Stimulated activated naive CD8-positive, alpha-beta T cell treated with anti-CD3 and anti-CD28 coated beads, Interleukin-15, amount 100 ng/mL, for 72 hours (primary cell): ENCODE measurements around the gene RNF123.

Source experiments
- ATAC-seq: fragments of 150-1000 bp; cut with Tn5 transposase; 2 replicates; pipeline ENCODE4 v1.10.0; 2021; ENCODE audit warnings: mild to moderate bottlenecking, moderate library complexity
- DNase-seq, 2 donors: peaks; one replicate each; pipeline ENCODE4 v3.0.0; 2021 to 2022
- H3K27ac Mint-ChIP-seq, 2 donors: one replicate each; pipeline ENCODE4 v1.8.0; 2022; ENCODE audit warnings: mild to moderate bottlenecking in 2 of 2, mixed read lengths in 2 of 2, moderate library complexity in 2 of 2
- H3K27me3 Mint-ChIP-seq: one replicate; pipeline ENCODE4 v1.8.0; 2022; ENCODE audit warnings: mixed read lengths
- H3K4me1 Mint-ChIP-seq: one replicate; pipeline ENCODE4 v1.8.0; 2022; ENCODE audit warnings: mild to moderate bottlenecking, mixed read lengths
- H3K4me3 Mint-ChIP-seq, 2 donors: one replicate each; pipeline ENCODE4 v1.8.0; 2022; ENCODE audit warnings: mild to moderate bottlenecking in 2 of 2, mixed read lengths in 2 of 2, moderate library complexity in 1 of 2
- H3K9me3 Mint-ChIP-seq, 2 donors: one replicate each; pipeline ENCODE4 v1.8.0; 2022; ENCODE audit warnings: mixed read lengths in 2 of 2

RNF123 gene

DNA sequence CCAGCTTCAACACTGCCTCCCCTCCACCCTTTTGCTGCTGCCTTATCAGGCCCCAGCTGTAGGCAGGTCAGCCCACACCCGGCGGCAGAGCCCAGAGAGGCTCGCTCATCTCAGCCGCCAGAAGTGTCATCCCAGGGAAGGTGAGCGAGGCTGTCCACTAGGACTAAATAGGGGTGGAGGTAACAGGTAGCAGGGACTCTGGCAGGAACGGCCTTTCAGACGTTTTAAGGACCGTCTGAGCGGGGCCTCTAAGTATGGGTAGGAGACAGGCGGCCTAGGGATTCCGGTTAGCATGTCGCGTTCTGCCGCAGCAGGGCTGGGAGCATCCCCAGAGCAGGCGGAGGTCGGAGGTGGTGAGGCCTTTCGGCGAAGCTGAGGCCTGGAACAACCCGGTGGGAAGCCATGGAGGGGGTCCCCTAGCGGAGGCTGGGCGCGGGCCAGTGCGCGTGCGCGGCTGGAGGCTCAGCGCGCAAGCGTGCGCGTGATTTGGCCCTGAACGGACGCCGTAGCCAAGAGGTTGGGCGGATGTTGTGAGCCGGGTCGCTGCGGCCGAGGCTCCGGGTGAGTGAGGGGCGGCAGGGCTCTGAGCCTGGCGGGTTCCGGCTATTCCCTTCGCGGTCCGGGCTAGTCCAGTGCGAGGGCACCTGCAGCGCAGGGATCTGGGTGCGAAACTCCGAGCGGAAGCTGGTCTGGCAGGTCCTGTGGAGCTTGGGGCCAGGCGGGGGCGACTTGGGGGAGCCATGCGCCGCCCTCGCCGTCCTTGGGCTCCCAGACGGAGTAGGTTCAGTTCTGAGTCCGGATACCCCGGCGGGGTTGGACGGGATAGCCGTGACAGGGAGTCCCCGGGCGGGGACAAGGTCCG lies at the start of gene RNF123, which contains the start of gene MST1:
RNF123 (plus strand) TSS at position 512 of the 862 bp plus-strand sequence. CDS start 1,609 bp downstream, outside the sequence.
MST1 (minus strand) TSS at position 429 of the 862 bp plus-strand sequence. CDS start 783 bp downstream, outside the sequence.
- Mint-ChIP-seq H3K4me3 (peak within 1 kb of the TSS; percentile 88 to 97), H3K27ac (peak within 1 kb of the TSS; percentile 95 to 98), H3K4me1 (peaks cover 60% of the 10 kb centered on the region), H3K27me3 (no peaks in the 10 kb centered on the region), H3K9me3 (no peaks in the 10 kb centered on the region)
- ATAC-seq (peak; percentile 75), DNase-seq (peak; percentile 93)

DNA sequence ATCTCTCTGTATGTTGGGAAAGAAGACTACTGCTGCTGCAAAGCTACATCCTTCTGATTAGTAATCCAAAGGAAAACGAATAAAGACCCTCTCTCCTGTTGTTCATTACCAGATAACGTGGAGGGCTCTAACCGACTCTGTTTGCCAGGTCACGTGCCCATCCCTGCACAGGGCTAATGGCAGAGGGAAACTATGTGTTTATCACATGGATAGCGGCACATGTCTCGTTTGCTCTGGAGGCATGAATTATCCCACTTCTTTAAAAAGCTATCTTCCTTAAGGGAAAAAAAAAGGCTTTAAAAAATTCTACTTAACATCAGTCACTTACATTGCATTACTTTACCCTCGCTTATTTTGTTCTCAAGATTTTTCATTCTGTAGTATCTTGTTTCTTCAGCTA lies 48.1 kb upstream of the RNF123 start:
- DNase-seq, result no peak
- Mint-ChIP-seq H3K4me3 (no peak overlapping the region), H3K4me1 (peaks cover 7% of the 10 kb centered on the region)

DNA sequence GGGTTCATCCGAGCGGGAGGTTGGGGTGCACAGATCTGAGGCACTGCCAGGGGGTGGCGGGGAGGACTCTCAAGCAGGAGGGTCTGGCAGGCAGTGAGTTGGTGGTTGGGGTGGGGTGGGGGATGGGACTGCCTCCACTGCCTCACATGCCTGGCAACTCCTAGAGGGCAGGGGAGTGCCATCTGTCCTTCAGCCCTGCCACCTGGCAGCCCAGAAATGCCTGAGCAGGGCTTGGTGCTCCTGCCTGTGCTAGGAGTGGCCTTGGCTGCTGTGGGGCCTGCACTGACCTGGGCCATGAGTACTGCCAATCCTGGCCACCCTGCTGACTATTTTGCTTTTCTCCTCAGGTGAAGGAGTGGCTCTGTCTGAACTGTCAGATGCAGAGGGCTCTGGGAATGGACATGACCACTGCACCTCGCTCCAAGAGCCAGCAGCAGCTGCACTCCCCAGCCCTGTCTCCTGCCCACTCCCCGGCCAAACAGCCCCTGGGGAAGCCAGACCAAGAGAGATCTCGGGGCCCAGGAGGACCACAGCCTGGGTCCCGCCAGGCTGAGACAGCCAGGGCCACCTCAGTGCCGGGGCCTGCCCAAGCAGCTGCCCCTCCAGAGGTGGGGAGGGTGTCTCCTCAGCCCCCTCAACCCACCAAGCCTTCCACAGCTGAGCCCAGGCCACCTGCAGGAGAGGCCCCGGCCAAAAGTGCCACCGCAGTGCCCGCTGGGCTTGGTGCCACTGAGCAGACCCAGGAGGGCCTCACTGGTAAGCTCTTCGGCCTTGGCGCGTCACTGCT lies 47.2 kb upstream of the RNF123 start:
- DNase-seq (no peak), ATAC-seq (no peak)

More for the DNA sequence above, 48.1 kb upstream of the RNF123 start:
- H3K27me3 Mint-ChIP-seq, result no peaks in the 10 kb centered on the region
- no peaks in the 10 kb centered on the region for H3K9me3 Mint-ChIP-seq
- no peak for ATAC-seq
- H3K27ac Mint-ChIP-seq, result peak overlapping the region in 1 of 2 donors; percentile 55

DNA sequence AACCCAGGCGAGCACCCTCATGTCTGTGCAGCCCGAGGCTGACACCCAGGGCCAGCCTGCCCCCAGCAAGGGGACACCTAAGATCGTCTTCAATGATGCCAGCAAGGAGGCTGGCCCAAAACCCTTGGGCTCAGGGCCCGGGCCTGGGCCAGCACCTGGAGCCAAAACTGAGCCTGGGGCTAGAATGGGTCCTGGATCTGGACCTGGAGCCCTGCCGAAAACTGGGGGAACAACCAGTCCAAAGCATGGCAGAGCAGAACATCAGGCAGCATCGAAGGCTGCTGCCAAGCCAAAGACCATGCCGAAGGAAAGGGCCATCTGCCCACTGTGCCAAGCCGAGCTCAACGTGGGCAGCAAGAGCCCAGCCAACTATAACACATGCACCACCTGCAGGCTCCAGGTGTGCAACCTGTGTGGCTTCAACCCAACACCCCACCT lies 46.6 kb upstream of the RNF123 start:
- Mint-ChIP-seq H3K4me1 (no peaks in the 10 kb centered on the region), H3K27me3 (no peaks in the 10 kb centered on the region), H3K9me3 (no peaks in the 10 kb centered on the region), H3K27ac (no peak overlapping the region), H3K4me3 (no peak overlapping the region)
- no peak for DNase-seq
- ATAC-seq, result no peak

More for the DNA sequence above, 47.2 kb upstream of the RNF123 start:
- no peaks in the 10 kb centered on the region for H3K27me3 Mint-ChIP-seq
- no peak overlapping the region for H3K4me3 Mint-ChIP-seq
- no peak overlapping the region for H3K27ac Mint-ChIP-seq
- no peaks in the 10 kb centered on the region for H3K9me3 Mint-ChIP-seq
- peaks cover under 1% of the 10 kb centered on the region for H3K4me1 Mint-ChIP-seq

DNA sequence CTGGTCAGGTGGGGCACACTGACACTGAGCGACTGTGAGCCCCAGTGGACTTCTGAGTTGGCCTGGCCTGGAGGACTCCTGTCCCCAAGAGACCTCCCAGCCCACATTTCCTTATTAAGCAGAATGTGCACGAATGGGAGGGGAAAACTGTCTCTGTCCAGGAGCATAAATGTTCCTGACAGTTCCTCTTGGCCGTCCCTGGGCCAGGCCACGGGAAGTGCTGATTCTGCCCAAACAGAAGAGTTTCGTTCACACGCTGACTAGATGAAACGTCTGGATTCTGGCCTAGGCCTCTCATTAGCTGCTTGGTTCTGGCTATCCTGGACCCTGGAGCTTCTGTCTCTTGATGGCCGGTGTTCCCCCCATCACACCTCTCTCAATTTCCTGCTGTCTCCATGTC lies 44.7 kb upstream of the RNF123 start:
- ATAC-seq, result no peak
- no peak overlapping the region for H3K27ac Mint-ChIP-seq

DNA sequence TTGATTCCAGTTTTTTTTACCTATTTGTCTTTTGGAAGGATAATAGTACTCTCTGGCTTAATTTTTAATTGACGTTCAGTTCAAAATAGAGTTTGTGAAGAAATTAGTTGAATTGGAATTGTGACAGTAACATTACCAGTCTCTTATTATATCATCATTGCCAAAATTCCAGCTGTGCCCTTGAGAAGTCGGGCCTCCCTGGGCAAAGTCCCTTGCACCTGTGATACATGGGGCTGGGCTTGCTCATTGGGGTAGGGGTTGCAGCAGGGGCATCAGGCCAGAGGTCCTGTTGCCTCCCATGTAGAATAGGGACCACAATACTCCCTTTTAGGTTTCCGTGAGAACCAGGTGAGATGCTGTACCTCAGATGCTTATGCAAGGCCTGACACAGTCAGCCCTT lies 43.1 kb upstream of the RNF123 start:
- Mint-ChIP-seq H3K9me3 (no peaks in the 10 kb centered on the region), H3K27ac (no peak overlapping the region), H3K4me1 (peaks cover 5% of the 10 kb centered on the region), H3K4me3 (no peak overlapping the region), H3K27me3 (no peaks in the 10 kb centered on the region)
- DNase-seq (no peak), ATAC-seq (no peak)

More for the DNA sequence above, 44.7 kb upstream of the RNF123 start:
- H3K9me3 Mint-ChIP-seq, result no peaks in the 10 kb centered on the region
- no peaks in the 10 kb centered on the region for H3K27me3 Mint-ChIP-seq
- no peak overlapping the region for H3K4me3 Mint-ChIP-seq
- no peaks in the 10 kb centered on the region for H3K4me1 Mint-ChIP-seq
- DNase-seq, result no peak

DNA sequence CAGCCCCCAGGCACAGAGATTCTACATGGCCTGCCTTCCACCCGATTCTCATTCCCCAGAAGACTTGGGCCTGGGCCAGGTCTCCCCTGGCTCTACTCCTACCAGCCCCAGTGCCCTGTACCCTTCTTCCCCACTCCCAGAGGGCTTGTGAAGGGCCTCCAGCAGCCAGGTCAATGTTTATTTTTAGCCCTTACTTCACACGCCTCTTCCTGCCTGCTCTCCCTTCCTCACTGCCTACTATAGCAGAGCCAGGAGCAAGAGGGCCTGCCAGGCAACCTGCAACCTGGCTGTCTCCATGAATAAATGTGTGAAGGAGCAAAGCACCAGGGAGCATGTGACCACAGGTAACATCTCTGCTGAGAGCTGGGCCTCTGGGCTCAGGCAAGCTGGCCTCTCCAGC lies 41.6 kb upstream of the RNF123 start:
- Mint-ChIP-seq H3K27ac (no peak overlapping the region), H3K4me3 (no peak overlapping the region), H3K9me3 (no peaks in the 10 kb centered on the region), H3K27me3 (no peaks in the 10 kb centered on the region), H3K4me1 (peaks cover 5% of the 10 kb centered on the region)
- ATAC-seq, result no peak
- DNase-seq, result no peak

DNA sequence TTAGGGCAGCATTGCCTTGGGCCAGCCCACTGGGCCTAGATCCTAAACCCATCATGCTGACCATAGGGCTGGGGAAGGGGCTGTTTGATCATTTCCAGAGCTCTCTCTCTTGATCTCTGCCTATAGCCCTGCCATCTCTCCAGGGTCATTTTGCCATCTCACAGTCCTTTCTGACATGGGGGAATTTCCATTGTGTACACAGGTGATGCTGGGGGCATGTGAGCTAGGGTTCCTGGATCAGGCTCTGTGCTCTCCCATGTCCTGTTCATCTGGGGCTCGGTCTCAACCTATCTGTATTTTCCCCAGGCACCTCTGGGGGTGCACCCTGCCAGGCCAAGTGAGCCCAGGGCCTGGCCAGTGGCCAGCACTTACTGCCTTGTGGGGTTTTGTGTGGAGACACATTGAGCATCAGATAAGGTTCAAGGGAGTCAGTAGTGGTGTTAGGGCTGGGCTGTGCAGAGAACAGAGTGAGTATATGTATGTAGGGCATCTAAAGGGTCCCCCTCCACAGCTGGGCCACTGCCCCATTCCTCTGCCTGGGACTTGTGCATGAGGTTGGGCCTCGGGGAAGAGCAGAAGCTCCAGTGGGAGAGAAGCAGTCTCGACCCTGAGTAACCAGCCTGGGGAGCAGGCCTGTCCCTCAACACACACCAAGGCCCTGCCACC lies 40.9 kb upstream of the RNF123 start:
- DNase-seq (no peak), ATAC-seq (no peak)
- Mint-ChIP-seq H3K27ac (no peak overlapping the region), H3K9me3 (no peaks in the 10 kb centered on the region), H3K27me3 (no peaks in the 10 kb centered on the region), H3K4me1 (peaks cover 5% of the 10 kb centered on the region), H3K4me3 (no peak overlapping the region)

DNA sequence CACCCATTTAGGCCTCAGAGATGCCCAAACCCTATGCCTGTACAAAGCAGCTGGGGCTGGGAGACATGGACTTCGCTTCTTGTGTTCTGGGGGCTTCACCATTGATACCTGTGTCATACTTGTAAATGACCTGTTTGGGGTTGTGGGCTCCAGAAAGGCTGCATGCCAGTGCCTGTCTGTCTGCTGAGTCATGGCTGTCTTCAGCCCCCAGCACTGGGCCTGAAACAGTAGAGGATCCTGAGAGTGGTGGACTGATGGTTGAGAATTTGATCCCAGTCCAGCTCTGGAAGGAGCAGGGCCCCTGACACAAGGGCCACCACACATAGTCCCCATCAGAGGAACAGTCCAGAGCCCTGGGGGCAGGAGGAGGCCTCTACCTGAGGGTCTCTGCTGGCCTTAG lies 39.8 kb upstream of the RNF123 start:
- no peak for DNase-seq
- Mint-ChIP-seq H3K4me1 (peaks cover 7% of the 10 kb centered on the region), H3K27me3 (no peaks in the 10 kb centered on the region), H3K4me3 (no peak overlapping the region), H3K27ac (peak overlapping the region in 1 of 2 donors; percentile 66), H3K9me3 (no peaks in the 10 kb centered on the region)
- no peak for ATAC-seq

DNA sequence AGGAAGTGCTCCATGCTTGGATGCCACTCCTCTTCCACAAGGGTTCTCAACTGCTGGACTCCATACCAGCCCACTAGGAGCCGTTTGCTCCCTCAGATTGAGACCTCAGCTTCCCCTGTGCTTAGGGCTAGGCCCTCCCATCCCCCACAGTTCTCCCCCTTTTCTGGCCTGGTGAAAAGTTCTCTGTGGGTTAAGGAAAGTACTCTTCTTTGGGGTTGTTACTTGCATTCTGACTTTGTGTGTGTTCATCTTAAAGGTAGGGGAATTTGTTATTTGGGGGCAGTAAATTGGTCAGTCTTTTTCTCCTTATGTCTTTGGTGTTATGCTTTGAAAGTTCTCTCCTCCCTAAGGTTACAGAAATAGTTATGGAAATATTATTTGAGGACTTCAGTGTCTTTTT lies 39.2 kb upstream of the RNF123 start:
- ATAC-seq (no peak), DNase-seq (no peak)
- H3K4me3 Mint-ChIP-seq, result no peak overlapping the region
- peaks cover 13% of the 10 kb centered on the region for H3K4me1 Mint-ChIP-seq
- no peaks in the 10 kb centered on the region for H3K9me3 Mint-ChIP-seq
- H3K27ac Mint-ChIP-seq, result peak overlapping the region in 1 of 2 donors; percentile 59
- H3K27me3 Mint-ChIP-seq, result no peaks in the 10 kb centered on the region

DNA sequence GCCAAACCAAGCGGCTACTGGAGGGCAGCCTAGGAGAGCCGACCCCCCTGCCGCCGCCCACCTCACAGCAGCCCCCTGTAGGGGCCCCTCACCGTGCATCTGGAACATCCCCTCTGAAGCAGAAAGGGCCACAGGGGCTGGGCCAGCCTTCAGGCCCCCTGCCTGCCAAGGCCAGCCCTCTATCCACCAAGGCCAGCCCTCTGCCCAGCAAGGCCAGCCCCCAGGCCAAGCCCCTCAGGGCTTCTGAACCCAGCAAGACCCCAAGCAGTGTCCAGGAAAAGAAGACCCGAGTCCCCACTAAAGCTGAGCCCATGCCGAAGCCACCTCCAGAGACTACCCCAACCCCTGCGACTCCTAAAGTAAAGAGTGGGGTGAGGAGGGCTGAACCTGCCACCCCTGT lies 38.7 kb upstream of the RNF123 start:
- no peaks in the 10 kb centered on the region for H3K9me3 Mint-ChIP-seq
- peak overlapping the region in 1 of 2 donors; percentile 59 for H3K27ac Mint-ChIP-seq
- ATAC-seq (no peak), DNase-seq (no peak)
- H3K4me1 Mint-ChIP-seq, result peaks cover 13% of the 10 kb centered on the region
- H3K4me3 Mint-ChIP-seq, result no peak overlapping the region
- H3K27me3 Mint-ChIP-seq, result no peaks in the 10 kb centered on the region

DNA sequence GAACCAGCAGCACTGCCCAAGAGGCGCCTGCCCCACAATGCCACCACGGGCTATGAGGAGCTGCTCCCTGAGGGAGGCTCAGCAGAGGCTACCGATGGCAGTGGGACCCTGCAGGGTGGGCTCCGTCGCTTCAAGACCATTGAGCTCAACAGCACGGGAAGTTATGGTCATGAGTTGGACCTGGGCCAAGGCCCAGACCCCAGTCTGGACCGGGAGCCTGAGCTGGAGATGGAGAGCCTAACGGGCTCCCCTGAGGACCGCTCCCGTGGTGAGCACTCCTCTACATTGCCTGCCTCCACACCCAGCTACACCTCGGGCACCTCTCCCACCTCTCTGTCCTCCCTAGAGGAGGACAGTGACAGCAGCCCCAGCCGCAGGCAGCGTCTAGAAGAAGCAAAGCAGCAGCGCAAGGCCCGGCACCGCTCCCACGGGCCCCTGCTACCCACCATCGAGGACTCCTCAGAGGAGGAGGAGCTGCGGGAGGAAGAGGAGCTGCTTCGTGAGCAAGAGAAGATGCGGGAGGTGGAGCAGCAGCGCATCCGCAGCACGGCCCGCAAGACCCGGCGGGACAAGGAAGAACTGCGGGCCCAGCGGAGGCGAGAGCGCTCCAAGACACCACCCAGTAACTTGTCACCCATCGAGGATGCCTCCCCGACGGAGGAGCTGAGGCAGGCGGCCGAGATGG lies 37.0 kb upstream of the RNF123 start:
- ATAC-seq, result no peak
- peaks cover 13% of the 10 kb centered on the region for H3K4me1 Mint-ChIP-seq
- H3K4me3 Mint-ChIP-seq, result no peak overlapping the region
- DNase-seq, result no peak
- H3K27me3 Mint-ChIP-seq, result peaks cover 8% of the 10 kb centered on the region
- H3K27ac Mint-ChIP-seq, result no peak overlapping the region
- H3K9me3 Mint-ChIP-seq, result no peaks in the 10 kb centered on the region

DNA sequence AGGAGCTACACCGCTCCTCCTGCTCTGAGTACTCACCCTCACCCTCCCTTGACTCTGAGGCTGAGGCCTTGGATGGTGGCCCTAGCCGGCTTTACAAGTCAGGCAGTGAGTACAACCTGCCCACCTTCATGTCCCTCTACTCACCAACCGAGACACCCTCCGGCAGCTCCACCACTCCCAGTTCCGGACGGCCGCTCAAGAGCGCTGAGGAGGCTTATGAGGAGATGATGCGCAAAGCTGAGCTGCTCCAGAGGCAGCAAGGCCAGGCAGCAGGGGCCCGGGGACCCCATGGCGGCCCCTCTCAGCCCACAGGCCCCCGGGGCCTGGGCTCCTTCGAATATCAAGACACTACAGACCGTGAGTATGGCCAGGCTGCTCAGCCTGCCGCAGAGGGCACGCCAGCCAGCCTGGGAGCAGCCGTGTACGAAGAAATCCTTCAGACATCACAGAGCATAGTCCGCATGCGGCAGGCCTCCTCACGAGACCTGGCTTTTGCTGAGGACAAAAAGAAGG lies 36.4 kb upstream of the RNF123 start:
- ATAC-seq (no peak), DNase-seq (no peak)
- Mint-ChIP-seq H3K9me3 (no peaks in the 10 kb centered on the region), H3K27ac (no peak overlapping the region), H3K4me3 (no peak overlapping the region), H3K4me1 (peaks cover 13% of the 10 kb centered on the region), H3K27me3 (peaks cover 8% of the 10 kb centered on the region)

DNA sequence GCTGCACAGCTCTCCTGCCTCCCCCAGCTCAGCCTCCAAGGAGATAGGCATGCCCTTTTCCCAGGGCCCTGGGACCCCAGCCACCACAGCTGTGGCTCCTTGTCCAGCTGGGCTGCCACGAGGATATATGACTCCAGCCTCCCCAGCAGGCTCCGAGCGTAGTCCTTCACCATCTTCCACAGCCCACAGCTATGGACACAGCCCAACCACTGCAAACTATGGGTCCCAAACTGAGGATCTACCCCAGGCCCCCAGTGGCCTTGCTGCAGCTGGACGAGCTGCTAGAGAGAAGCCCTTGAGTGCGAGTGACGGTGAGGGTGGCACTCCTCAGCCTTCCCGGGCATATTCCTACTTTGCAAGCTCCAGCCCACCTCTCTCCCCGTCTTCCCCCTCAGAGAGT lies 35.7 kb upstream of the RNF123 start:
- Mint-ChIP-seq H3K27me3 (peaks cover 8% of the 10 kb centered on the region), H3K4me1 (peaks cover 13% of the 10 kb centered on the region), H3K27ac (peak overlapping the region in 1 of 2 donors; percentile 36), H3K4me3 (no peak overlapping the region), H3K9me3 (no peaks in the 10 kb centered on the region)
- DNase-seq (no peak), ATAC-seq (no peak)
